HG03064 (cell line): Measurements from ENCODE around the gene MED15.
"Not testable (repeated sequence)": the region's sequence is repeated elsewhere in the genome, so short reads cannot be mapped to it uniquely, and the experiment has no call there.

Source experiments
- ATAC-seq: cut with Tn5 transposase; IDR thresholded peaks from one replicate; pipeline ENCODE4 v1.9.1; 2021; ENCODE audit warnings: low read depth; ENCODE audit not compliant: unreplicated experiment

The MED15 gene

GRCh38 chr22:20508067-20508755 is 801 bp downstream of the MED15 start:
- not testable (repeated sequence) for ATAC-seq

GRCh38 chr22:20508815-20509271 is 1.4 kb downstream of the MED15 start:
- no peak for ATAC-seq

DNA sequence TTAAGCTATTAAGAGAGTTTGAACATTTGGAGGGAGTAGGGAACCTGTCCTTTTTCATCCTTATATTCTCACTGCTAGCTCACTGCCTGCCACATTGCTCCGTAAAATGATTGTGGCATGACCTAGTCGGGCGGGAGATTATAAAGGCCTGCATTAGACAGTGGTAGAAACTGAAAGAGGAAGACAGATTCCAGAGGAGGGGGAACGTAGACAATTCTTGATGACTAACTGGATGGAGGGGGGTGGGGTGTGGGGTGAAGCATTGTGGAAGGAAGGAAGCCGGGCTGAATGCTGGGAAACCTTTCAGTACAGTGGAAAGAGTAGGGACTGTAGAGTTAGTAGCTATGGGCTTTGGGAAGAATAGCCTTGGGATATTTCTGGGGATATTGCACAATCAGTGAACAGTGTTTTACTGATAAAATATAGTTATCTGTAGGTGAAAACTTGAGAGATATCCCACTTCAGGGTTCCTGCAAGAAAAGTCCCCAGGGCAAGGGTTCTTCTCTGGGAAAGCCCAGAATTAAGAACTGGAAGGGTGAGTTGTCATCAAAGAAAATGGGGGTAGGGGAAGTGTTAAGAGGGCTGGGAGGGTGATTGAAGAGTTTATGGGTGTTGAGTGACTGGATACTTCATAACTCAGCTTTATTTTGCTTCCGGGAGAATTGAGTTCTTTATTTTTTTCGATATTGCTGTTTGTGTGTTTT is 2.1 kb downstream of the MED15 start:
- ATAC-seq, result no peak

- no peak for ATAC-seq
These were observed 3.6 kb downstream of the MED15 start for GRCh38 chr22:20510811-20511577.

- ATAC-seq, result no peak
These were observed 4.3 kb downstream of the MED15 start for GRCh38 chr22:20511578-20512229.

- no peak for ATAC-seq
These were observed 7.4 kb downstream of the MED15 start for GRCh38 chr22:20514658-20515406.

GRCh38 chr22:20516399-20516798 is 9.0 kb downstream of the MED15 start:
- ATAC-seq, result no peak

- ATAC-seq, result no peak
These were observed 10.0 kb downstream of the MED15 start for GRCh38 chr22:20517422-20517821.

GRCh38 chr22:20517841-20518592 is 10.6 kb downstream of the MED15 start:
- no peak for ATAC-seq

- ATAC-seq, result no peak
These were observed 12.1 kb downstream of the MED15 start for GRCh38 chr22:20519558-20519957.

- no peak for ATAC-seq
These were observed 12.7 kb downstream of the MED15 start for GRCh38 chr22:20520093-20520511.

DNA sequence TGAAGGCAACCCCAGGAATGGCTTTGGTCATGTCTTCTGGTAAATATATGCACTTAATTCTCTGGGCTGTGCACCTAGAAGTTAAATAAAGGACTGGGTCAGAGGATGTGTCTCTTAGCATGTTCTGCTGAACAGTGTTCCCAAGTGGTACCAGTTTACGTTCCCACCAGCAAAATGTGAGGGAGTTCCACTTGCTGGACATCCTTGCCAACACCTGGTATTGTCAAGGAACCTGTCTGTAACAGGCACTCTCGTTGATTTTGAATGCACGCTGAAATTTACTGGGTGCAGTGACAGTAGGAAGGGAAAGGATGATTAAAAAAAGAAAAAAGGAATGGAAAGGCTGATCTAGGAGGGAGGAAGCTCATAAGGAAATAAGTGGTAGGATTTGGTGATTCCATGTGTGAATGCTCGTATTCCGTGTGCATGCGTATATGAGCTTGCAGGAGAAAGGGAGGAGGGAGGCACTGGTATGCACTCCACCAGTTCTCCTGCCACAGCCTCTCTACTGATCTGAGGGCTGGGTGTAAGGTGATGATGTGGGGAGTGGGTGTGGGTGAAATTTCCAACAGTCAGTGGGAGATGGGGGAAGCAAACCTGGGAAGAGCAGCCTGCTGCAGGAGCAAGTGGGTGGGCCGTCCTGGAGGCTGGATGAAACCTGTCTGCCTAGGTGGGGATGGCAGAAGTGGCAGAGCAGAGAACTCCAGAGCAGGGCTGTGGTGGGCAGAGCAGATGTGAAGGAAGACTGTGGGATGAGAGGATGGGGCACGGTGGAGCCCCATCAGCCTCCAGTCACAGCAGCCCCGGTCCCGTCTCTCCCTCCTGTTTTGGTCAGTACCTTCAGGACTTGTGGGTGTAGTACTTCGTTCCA is 15.0 kb downstream of the MED15 start:
- no peak for ATAC-seq

GRCh38 chr22:20523086-20523983 is 15.9 kb downstream of the MED15 start:
- no peak for ATAC-seq

DNA sequence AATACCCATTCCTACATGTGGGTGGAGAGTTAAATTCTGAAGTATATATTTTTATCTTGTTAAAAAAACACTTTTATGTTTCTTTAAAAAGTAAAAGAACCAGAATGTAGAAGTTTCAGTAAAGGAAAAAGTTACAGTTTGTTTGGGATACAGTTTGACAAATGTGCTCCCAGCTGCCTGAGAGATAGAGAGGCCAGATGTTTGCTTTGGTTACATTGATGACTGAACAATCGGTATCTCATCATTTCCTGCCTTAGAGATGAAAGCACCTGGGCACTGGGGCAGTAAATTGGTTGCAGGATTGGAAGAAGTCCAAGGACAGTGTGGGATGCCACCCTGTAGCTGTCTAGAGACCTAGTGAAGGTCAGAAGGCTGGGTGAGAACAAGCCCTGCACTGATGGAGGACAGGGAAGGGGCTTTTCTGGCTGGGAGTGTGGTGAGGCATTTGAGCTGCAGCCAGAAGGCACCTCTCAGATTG is 16.6 kb downstream of the MED15 start:
- ATAC-seq, result no peak

- ATAC-seq, result no peak
These were observed 17.6 kb downstream of the MED15 start for GRCh38 chr22:20525048-20525447.

DNA sequence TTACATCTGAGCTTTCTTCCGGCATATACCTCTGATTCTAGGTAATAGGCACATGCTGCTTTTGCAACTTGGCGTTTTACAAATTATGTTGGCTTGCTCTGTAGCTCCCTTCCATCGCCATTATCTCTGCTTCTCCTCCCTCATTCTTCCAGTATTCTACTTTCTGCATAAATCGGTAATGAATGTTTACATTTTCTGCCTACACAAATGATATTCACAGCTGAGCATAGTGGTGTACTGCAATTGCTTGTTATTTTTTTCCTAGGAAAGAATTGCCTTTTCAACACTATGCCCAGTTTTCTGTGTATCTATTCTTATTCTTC is 18.9 kb downstream of the MED15 start:
- ATAC-seq, result no peak

- no peak for ATAC-seq
These were observed 19.4 kb downstream of the MED15 start for GRCh38 chr22:20526628-20527355.
